ENCODE measurements around the gene HOXD8.
A peak's percentile ranks its signal among the peaks of the same experiment; 100 is the strongest.

HOXD8 gene

DNA sequence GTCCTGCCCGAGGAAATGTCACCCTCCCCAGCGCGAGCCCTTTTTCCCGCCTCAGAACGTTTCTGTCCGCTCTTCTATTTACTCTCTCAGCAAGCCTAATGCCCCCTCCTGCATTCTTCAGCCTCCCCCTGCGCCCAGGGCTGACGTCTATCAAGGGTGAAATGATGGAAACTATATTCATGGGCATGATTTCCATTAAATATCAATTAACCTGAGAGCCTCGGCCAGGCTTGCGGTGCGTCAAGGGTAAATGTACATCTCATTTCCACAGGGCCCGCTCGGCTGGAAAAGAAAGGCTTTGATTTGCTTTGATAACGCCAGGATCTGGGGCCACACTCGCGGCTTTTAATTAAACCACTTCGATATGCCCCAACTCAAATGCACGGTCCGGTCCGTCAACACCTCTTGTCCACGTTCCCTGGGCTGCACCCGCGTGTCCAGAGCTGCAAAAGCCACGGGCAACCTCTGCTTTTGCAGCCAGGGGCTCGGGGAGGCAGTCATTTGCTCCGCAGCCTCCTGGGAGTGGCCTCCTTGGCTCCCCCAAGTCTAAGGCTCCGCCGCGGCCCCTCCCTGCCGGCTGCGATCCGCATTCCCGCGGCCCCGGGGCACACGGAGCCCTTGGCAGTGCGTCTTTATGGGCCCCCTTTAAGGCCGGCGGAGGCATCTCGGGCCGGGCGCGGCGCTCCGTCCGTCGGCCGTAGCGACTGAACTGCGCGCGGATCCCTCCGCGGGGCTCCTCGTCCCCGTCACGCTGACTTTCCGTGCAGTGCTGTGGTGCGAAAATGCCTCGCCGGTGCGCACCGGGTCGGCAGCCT lies at the start of gene HOXD8:
TSS of gene HOXD8 (plus strand) at position 724 of the 815 bp plus-strand sequence. CDS start 662 bp downstream, outside the sequence.
- peak; percentile 78 for DNase-seq

DNA sequence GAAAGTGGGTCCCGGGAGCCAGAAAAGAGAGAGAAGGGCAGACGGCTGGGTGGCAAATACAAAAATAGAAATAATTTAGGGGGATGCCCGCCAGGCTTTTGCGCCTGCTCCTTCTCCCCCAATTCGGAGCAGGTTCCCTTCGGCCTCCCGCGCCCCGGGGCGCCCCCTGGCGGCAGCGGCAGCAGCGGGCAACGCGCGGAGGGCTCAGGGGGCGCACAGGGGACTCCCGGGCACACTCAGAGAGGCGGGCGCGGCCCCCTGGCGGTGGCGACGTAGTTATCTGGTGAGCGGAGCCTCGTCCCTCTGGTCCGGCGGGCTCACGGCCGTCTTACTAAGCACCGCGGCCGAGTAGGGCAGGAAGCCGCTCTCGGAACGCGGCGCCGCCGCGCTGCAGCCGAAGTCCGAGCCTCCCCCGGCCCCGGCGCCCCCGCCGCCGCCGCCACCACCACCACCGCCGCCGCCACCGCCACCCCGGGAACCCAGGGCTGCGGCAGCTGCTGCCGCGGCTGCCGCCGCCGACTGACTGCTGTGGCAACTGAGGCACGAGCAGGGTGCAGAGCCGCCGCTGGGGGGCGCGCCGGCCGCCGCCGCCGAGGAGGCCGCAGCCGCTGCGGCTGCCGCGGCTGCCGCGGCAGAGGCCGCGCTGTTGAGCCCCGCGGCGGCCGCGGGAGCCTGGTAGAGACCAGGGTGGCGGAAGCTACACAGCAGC lies 49.5 kb upstream of the HOXD8 start:
- peak; percentile 76 for DNase-seq

DNA sequence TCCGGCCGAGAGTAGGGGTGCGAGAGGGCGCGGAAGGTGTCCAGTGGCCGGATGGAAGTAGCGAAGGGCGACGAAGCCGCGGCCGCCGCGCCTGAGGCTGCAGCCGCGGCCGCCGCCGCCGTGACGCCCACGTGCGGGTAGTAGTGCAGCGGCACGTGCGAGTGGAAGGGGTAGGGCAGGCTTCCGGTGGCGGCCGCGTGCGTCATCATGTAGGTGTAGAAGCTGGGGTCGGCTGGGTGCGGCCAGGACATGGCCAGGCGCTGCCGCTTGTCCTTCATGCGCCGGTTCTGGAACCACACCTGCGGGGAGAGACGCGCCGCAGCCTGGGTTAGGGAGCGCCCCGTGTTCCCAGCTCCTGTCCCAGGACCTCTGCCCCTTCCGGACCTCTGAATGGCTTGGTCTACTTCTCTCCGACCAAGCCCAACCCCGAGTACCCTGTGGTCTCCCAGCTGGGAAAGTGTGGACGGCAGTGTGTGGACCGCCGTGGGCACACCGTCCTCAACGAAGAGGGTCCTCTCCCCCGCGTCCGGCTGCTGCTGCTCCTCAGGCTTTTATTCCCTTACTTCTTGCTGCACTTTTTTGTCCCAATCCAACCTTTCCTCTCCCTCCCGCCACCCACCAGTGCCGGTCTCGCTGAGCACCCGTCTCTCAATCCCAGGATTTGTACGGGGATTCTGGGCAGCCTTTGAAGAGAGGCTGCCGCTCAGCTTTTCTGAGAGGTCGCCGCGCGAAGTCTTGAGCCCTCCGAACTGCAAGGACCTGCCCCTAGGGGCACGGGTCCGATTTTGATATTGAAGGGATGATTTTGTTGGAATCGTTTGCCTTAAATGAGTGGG lies 48.7 kb upstream of the HOXD8 start:
- peak; percentile 37 for DNase-seq

DNA sequence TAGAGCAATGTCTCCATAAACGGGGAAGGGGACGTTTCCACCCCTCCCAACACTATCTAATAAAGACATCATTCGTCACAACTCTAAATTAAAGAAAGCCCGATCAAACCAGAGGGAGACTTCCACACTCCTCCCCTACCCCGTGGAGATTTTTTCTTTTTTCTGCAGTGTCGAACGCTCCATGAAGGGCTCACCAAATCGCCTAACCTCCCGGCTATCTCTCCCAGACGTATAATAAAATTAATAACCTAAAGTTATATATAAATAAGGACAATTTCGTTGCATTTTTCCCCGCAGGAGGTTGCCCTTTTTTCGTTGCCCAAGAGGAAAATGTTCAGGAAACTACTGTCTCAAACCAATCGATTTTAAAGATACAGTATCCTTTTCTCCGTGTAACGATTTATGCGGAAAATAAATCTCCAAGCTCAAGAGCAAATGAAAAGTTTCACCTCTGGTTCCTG lies 48.1 kb upstream of the HOXD8 start:
- DNase-seq, result no peak

DNA sequence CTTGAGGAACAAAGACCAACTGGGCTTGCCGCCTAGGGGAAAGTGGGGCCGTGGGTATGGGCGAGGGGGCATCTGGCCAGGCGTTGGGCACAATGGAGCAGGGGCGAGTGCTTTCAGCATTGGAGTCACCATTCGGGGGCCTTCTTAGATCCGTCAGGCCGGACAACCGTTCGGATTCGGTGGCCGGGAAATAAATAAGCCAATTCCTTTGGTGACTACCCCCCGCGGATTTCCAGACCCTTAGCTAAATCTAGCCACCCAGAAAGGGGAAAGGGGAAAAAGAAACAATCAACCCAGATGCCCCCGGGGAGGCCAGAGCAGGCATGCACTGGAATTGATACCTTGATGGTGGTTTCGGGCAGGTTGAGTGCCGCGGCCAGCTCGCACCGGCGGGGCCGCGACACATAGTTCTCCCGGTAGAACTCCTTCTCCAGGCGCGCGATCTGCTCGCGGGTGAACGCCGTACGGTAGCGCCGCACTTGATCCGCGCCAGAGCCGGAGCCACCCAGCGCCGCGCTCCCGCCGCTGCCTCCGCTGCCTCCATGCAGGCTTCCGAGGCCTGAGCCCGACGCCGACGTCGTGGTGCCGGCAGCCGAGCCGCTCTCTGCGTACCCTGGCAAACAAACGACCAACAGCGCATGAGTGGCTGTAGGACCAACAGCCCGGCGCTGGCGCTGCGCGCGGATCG lies 47.5 kb upstream of the HOXD8 start:
- no peak for DNase-seq

DNA sequence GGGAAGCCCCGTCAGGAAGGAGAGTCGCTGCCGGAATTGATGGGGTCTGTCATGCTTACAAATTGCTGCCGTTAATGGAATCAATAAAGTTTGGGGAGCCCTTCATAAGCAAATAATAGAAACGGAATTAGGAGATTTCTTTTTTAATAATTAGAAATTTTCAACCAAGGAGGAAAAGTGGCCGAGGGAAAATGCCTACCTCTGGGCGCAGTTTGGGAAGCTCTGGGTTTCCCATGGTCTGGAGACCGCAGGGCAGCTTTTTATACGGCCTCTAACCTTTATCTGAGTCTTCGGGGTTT lies 47.0 kb upstream of the HOXD8 start:
- DNase-seq, result no peak

DNA sequence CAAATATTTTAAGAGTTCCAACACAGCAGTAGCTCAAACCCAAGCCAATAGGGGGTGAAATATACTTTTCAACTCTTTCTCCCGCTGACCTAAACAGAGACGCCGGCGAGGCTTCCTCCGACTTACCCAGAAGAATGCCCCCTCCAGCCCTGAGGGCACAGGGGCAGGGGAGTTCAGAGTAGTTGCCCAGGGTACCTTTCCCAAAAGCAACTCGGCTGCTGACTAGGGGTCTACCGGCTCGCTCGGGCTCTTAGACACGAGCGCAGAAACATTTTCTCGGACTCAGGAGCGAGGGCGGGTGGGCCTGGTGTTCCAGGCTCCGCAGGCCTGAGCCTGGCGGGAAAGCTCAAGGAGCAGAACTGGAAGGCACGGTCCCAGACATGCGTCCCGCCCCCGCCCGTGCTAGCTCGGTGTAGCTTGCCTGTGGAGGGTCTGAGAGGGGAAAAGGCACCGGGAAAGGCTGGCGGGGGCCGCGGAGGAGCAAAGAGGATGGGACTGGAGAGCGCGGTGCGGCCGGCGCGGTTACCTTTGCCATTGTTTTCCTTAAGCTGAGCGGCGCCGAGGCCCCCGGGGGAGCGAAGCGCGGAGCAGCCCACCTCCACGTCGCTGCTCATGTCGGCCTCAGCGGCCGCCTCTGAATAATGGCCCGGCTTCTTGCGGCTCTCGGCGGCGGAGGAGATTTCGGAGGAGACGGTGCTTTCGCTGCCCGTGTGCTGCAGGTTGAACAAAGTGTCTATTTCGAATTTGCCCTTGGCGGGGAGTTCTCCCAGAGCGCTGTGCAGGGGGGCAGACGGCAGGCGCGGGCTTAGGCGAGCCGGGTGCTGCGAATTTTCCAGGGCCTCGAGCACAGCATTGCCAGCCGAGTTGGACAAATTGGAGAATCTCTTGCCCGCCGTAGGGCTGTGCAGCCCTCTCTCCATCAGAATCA lies 46.4 kb upstream of the HOXD8 start:
- no peak for DNase-seq

DNA sequence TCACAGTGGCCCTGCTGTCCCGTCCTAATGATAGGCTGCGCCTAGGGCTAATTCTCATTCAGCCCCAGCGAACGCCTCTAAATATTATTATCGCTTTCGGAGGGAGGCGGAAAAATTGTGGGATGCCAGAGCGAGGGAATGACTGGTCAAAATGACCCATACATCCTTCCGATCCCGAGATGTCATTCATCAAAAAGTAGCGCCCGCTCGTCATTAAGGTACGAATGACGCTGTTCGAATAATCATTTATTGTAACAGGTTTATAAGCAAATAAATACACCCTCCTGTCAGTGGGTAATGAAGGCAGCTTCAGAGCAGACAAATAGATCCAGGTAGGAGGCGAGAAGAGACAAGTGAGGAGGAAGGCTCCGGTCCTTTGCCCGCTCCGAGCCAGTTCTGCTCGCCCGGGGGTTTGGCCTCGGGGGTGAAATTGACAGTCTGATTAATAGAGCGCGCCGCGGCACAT lies 45.7 kb upstream of the HOXD8 start, which contains the start of gene EVX2:
TSS of gene EVX2 (minus strand) at position 167 of the 466 bp plus-strand sequence. CDS start 186 bp downstream, outside the sequence.
- no peak for DNase-seq

DNA sequence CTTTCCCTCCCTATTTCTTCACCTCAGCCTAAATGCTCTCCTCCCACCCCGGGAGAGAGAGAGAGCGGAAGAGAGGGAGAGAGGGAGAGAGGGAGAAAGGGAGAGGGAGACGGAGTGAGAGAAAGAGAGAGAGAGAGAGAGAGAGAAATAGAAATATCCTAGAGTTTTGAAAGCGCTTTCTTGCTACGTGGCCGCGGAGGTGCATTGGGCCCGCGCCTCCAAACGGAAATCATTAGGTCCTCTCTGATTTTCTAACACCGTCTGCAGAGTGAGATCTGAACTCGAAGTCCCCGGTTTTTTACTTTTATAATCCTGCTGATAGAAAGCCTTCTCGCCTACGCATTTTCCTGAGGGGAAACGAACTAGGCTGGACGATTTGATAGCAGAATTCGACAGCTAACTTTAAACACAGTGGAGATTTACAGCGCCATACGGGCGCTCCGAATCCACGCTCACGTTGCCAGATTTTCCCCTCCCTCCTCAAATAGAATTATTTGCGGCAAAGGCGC lies 44.8 kb upstream of the HOXD8 start:
- peak; percentile 10 for DNase-seq

DNA sequence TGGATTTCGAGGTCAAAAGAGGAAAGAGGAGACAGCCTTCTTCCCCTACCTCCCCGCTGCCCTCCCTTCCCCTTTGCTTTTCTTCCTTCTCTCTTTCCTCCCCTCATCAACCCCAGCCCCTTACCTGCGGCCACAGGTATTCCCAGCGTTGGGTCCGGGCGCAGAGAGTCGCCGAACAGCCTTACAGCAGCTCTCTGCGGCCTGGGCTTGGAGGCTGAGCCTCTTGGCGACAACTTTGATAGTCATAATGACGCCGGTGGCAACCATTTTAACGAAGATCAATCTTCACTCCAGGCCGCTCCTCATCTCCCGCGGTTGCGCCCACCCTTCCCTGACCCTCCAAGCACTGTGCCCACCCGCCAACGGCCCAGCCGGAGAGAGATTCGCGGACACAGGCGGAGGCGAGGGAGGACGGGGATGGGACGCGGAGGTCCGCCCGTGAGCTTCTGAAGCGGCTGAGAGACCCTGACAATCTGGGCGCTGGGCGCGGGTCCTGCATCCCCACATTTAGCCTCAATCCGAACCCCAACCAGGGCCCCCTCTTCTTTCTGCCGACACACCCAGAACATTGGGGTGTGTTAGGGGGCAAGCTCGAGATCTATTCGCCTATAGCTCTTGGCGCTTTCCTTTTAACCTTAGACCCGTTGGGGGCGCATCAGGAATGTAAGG lies 44.3 kb upstream of the HOXD8 start:
- no peak for DNase-seq

DNA sequence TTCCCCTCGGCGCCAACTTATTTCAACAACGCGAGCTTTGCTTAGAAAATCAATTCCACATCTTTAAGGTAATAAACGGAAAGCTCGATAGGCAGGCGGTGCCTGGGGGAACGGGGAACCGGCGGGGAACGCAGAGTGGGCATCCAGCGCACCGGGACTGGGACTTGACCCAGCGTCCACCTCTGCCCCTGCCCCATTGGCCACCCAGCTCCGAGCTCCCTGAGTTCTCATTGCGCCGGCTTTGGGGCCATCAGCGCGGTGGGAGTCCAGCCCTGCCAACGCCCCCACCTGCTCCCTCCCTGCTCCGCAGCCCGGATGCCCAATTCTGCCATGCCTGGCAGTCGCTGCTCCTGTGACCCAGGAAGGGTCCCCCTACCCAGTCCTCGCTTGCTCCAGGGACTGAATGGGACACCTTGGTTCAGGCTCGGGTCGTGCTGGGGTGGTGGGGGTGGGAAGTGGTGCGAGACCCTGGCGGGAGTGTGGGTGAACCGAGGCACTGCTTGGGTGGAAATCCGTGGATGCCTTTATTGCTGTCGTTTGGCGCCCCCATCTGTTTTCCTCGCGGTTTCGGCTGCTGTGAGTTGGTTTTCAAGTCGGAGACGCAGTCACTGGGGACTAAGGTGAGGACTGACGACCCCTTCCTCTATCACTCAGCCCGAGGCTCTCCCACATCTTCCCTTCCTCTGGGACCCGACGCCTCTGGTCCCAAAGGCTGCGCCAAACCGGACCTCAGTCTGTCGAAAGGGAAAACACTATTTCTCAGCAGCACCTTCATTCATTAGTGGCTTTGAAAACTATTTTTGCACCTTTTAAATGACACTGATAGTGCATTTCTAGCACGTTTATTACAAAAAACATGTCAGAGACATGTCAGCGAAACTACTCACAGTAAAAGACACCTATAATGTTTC lies 43.4 kb upstream of the HOXD8 start:
- peak; percentile 37 for DNase-seq

DNA sequence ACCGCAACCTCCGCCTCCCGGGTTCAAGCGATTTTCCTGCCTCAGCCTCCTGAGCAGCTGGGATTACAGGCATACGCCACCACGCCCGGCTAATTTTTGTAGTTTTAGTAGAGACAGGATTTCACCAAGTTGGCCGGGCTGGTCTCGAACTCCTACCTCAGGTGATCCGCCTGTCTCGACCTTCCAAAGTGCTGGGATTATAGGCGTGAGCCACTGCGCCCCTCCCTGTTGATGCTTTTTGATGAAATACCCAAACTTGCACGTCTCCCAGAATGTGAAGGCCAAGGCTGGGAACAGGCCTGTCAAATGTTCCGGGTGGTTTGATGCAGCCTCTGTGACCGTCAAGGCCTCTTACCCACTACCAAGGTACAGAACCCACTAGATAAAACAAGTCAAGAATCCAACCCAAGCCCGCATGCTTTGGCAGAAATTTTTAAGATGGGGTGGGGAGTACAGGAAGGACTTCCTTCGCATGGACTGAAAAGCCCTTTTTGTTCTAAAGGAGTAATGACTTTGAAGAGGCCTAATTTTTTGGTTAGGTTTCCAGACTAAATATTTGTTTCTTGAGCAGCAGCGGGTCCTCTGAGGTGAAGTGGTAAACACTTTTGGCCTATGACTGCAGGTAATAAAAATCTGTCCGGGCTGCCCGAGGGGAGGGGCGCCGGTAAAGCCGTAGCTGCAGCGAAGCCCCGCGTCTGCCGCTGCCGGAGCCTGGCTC lies 42.0 kb upstream of the HOXD8 start:
- no peak for DNase-seq

DNA sequence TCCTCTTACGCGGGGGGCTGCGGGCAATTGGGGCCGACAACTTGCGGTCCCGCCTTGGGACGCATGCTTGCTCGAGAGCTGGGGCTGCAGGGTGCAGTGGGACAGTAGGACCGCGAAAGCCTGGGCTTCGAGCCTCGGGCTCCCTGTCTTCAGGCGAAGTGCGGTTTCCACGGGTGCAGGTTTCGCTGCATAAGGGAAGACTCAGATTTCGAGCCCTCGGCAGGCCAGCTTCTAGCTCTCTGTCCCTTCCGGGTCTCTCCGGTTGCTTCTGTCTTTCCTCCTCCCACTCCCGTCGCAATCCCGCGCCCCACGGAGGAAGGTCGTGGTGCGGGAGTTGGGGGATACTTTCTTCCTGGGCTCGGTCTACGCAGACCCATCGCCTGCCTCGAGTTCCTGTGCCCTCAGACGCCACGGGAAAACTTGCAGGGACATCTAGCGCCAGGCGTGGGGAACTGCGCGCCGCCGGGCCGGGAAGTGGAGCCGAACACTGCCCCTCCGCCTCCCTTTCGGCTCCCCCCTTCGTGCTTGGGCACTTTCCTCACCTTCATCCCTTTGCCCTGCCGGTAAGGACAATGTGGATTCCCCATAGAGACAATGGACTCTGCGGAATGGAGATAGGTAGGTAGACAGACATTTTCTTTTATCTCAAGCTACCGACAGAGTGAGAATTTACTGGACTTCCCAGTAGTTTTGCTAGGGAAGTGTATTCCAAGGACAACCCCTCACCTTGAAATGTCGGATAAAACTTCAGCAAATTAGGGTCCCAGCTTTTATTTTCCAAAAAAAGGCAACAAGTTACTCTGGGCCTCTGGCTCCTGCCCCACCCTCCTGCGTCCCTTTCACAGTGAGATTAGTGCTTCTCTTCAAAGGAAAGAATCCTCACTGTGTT lies 41.2 kb upstream of the HOXD8 start:
- DNase-seq, result peak; percentile 59

DNA sequence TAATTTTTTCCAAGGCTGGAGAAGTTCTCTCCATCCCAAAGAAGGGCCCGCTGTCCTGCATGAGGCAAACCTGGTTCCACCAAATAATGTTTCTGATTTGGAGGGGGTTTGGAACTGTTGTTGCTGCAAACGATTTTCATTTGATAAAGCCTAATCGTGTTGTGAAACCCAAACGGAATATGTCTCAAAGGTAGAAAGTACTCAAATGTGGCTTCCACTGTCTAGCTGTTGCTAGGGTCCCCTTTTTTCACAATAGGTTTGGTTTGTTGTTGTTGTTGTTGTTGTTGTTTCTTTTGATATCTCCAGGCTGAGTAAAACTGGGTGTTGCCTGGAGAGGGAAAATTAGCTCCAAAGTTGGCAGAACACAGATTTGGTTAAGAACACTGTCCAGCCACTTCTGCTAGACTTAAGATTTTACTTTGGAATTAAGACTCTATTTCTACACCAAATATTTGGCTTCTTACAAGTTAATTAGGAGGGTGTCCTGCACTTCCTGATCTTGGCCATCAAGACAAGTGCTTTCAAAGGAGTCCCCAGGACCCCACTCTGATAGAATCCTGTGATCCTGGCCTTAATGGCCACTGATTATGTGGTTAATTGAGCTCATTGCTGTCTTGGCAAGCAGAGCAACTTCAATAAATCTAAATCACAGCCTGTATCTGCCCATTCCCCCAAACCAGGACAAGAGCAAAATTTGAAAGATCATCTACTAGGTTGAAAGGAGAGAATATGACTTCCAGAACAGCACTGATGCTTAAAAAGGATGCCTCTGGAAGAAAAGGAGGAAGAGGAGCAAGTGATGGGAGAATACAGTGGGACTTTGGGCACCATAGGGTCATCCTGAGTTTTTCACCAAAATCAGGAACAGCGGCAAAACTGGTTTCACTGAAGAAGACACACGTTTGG lies 40.3 kb upstream of the HOXD8 start:
- no peak for DNase-seq

DNA sequence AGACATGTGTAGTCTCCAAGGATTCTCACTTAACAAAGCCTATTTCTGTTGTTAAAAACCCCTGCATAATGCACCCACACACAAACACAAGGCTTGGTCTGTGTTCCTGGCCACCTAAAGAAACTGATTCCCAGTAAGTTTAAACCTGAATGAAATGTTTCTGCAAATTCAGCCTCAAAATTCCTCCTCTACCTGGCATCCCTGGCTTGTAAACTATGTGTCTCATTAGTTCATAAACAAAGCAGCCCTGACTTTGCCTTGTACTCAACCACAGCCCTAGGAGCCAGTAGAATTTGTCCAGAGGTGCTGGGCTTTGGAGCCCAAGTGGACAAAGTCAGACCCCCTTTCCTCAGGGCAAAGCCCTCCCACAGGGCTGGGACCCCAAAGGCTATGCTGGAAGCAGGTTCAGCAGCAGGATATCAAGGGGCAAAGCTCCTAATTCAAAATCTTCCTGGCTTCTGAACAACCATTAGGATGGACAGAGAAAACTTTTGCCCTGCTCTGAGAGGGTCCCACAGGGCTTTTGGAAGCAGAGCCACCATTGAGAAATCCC lies 39.6 kb upstream of the HOXD8 start:
- no peak for DNase-seq

DNA sequence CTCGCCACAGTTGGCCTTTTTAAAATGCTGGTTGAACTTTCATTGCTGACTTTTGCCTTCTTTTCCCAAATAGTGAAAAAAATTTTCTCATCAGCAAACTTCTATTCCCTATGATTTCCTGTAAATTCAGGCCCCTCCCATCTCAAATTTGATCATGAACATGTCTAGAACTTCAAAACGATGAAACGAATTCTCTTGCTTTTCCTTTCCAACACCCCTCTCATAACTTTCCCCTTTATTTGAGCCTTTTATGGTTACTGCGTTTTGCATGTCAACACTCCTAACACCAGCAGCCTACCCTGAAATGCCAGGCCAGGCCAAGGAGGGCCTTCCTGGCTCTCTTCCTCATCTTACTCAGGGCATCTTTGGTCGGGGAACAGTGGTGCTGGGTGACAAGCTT lies 38.6 kb upstream of the HOXD8 start:
- no peak for DNase-seq

Measured in EL (cell line).